AG08395 (cell line): ENCODE results near the gene SART1.
"Not testable (repeated sequence)": the region's sequence is repeated elsewhere in the genome, so short reads cannot be mapped to it uniquely, and the experiment has no call there.

Experiments
- DNase-seq: peaks from one replicate; pipeline ENCODE4 v3.0.0; 2012; ENCODE audit warnings: mixed read lengths, low spot score

SART1 gene

GRCh38 chr11:65934014-65934413 lies 27.5 kb upstream of the SART1 start:
- DNase-seq: no peak

- DNase-seq: no peak
These were observed 23.8 kb upstream of the SART1 start for GRCh38 chr11:65937766-65938165.

GRCh38 chr11:65941720-65942310 lies 19.7 kb upstream of the SART1 start:
- DNase-seq: no peak

- DNase-seq: no peak
These were observed 19.0 kb upstream of the SART1 start for GRCh38 chr11:65942531-65942930.

- DNase-seq: no peak
These were observed 17.3 kb upstream of the SART1 start for GRCh38 chr11:65944191-65944590.

GRCh38 chr11:65944767-65945166 lies 16.8 kb upstream of the SART1 start:
- DNase-seq: no peak

- DNase-seq: no peak
These were observed 16.1 kb upstream of the SART1 start, which contains the start of gene TSGA10IP for GRCh38 chr11:65945430-65945911. TSGA10IP (plus strand) TSS chr11:65945480; CDS start chr11:65945676, 196 bp downstream.

GRCh38 chr11:65945941-65946558 lies 15.5 kb upstream of the SART1 start:
- no peak for DNase-seq

- DNase-seq: no peak
These were observed 14.9 kb upstream of the SART1 start for GRCh38 chr11:65946655-65947054.

GRCh38 chr11:65947133-65947532 lies 14.4 kb upstream of the SART1 start:
- no peak for DNase-seq

GRCh38 chr11:65947603-65948125 lies 13.9 kb upstream of the SART1 start:
- no peak for DNase-seq

GRCh38 chr11:65950711-65951110 lies 10.8 kb upstream of the SART1 start:
- not testable (repeated sequence) for DNase-seq

- not testable (repeated sequence) for DNase-seq
These were observed 9.9 kb upstream of the SART1 start for GRCh38 chr11:65951641-65952040.

GRCh38 chr11:65952052-65952521 lies 9.4 kb upstream of the SART1 start:
- DNase-seq: no peak

GRCh38 chr11:65953471-65953870 lies 8.1 kb upstream of the SART1 start:
- DNase-seq: no peak

- DNase-seq: no peak
These were observed 6.8 kb upstream of the SART1 start for GRCh38 chr11:65954771-65955170.

GRCh38 chr11:65958291-65958690 lies 3.2 kb upstream of the SART1 start:
- DNase-seq: no peak

GRCh38 chr11:65958774-65959420 lies 2.6 kb upstream of the SART1 start:
- DNase-seq: no peak

GRCh38 chr11:65960824-65961266 lies 689 bp upstream of the SART1 start:
- DNase-seq: no peak

- DNase-seq: no peak
These were observed 619 bp downstream of the SART1 start for GRCh38 chr11:65962141-65962564.

- DNase-seq: no peak
These were observed 3.4 kb downstream of the SART1 start for GRCh38 chr11:65964906-65965305.

GRCh38 chr11:65965986-65966762 lies 4.6 kb downstream of the SART1 start:
- no peak for DNase-seq
